Glomerular endothelial cell (primary cell): ENCODE results near the gene CAP1. TPM values are rescaled to one million over a fixed set of nuclear protein-coding genes. Genes with fewer than 3 reads are reported as not detected.
"Not testable (repeated sequence)": the region's sequence is repeated elsewhere in the genome, so short reads cannot be mapped to it uniquely, and the experiment has no call there.

ENCODE experiments used
- DNase-seq: peaks from one replicate; pipeline ENCODE4 v3.0.0-alpha.2; 2011; ENCODE audit warnings: low read depth, low spot score; ENCODE audit errors: extremely low read depth
- total RNA-seq: library from RNA; depleted of rRNA; stranded (reverse); fragments of >200 nt; gene quantifications from 2 replicates; pipeline ENCODE4 v1.2.3, GENCODE V29; 2015

Gene CAP1
- total RNA-seq, 1 donor from 2014 or later = 393 TPM

DNA sequence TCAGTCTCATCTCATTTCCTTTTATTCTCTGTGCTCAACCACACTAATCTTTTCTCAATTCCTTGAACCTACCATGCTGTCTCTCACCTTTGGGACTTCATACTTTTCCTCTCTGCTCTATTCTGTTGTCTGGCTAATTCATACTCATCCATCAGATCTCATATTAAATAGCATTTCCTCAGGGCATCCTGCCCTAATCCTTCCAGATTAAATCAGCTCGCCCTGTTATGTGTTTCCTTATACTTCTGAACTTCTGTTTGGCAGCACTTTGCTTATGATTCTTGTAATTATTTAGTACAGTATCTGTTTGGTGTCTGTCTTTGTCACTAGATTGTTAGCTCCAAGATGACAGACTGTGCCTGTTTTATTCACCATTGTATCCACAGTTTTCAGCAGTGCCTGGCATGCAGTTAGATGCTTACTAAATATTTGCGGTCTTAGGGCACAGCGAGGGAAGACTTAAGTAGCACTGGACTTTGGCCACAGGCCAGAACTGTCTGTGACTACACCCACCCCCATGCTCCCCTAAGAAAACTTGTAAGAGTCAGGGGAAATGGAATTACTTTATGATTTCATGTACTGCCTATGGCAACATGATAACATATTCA, 9.9 kb upstream of the CAP1 start:
- no peak for DNase-seq

DNA sequence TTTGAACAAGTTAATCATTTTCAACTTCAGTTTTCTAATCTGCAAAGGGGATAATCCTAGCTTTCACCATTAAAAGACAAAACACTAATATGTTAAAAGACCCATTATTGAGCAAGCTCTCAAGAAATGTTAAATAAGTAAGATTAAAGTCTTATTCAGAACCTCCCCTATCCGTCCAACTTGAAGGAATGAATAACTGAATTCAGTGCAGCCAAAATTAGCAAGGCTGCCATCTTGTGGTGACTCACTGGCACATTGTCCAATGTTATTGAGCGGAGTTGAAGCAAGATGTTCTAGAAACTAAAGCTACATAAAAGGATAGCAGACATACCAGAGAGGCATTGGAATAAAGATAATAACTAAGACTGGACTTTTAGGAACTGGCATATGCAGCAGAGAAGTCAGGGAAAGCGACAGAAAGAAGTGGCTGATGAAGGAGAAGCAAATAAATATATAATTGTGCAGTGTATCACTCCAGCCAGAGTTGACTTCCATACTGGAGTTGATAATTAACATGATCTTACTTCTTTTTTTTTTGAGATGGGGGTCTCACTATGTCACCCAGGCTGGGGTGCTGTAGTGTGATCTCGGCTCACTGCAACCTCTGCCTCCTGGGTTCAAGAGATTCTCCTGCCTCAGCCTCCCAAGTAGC, 8.2 kb upstream of the CAP1 start:
- no peak for DNase-seq

DNA sequence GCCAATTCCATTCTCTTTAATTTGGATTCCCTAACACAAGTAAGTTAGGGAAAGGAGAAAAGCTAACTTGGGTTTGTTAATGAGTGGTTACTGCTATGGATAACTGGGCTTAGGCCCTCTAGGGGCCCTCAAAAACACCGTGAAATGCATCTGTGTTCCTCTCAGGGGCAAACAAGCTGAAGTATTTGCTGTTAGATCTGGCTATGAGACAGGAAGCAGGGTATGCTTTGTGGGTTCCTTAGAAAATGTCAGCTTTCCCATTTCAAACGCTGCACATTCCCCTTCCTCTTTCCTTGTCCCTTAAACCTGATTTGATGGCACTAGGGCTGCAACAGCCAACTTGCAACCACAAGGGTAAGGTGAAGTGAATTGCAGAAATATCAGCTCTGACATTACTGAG, 5.7 kb upstream of the CAP1 start:
- DNase-seq = no peak

DNA sequence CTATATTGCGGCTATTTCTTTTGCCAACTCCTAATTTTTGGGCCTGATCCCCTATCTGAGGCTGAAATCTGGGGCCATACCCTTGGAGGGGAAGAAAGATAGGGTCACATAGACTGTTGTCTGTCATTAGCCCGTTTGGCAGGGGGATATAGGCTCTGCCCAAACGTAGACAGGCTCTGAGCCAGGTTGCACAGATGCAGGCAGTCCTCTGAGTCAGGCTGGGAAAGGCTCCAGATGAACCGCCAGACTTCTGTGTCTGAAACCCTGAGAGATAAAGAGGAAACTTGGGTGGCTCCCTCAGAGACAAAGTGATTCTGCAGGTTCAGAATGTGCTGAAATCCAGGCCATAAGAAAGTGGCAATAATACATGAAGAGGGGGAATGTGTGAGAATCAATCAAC, 4.0 kb upstream of the CAP1 start:
- DNase-seq = no peak

DNA sequence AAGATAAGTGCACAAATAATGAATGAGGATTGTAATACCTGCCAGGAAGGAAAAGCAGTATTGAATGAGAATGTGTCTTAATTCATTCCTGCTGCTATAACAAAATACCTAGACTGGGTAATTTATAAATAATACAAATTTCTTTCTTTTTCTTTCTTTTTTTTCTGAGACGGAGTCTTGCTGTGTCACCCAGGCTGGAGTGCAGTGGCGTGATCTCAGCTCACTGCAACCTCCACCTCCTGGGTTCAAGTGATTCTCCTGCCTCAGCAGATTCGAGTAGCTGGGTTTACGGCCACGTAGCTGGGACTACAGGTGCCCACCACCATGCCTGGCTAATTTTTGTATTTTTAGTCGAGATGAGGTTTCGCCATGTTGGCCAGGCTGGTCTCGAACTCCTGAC, 3.3 kb upstream of the CAP1 start:
- not testable (repeated sequence) for DNase-seq

DNA sequence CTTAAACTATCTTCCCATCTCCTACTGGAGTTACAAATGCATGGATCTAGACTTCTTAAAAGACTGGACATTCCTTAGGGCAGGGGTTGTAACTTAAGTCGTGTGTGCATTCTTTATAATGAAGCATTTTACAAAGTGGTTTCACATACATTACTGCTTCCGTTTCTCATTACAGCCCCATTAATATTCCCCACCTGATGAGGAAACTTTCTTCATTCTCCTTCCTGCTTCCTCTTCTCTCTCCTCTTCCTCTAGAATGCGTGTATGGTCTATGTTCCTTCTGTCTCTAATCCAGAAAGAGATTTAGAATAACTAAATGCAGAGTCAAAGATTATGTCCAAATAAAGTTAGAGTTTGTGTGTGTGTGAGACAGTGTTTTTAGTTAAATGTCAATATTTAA, 1.8 kb upstream of the CAP1 start:
- DNase-seq = no peak

DNA sequence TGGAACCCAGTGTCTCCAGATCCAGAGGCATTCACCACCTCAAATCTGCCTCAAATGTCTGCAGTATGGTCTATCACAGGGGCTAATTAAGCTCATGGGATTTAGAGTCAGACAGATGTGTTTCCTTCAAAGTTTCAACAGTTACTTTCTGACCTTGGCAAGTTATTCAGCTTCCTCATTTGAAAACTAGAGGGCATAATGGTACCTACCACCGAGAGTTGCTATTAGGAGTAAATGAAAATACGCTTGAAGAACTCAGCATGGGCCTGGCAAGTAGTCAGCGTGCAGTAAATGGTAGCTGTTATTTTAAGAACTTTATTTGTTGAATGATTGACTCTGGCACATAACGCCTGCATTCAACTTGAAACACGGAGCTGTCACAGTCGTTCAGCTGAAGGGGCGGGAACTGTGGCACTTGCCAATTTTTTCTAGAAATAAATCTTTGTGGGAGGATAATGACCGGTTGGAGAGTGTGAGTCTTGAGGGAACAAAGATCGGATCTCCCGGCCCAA, 1.2 kb upstream of the CAP1 start:
- no peak for DNase-seq

DNA sequence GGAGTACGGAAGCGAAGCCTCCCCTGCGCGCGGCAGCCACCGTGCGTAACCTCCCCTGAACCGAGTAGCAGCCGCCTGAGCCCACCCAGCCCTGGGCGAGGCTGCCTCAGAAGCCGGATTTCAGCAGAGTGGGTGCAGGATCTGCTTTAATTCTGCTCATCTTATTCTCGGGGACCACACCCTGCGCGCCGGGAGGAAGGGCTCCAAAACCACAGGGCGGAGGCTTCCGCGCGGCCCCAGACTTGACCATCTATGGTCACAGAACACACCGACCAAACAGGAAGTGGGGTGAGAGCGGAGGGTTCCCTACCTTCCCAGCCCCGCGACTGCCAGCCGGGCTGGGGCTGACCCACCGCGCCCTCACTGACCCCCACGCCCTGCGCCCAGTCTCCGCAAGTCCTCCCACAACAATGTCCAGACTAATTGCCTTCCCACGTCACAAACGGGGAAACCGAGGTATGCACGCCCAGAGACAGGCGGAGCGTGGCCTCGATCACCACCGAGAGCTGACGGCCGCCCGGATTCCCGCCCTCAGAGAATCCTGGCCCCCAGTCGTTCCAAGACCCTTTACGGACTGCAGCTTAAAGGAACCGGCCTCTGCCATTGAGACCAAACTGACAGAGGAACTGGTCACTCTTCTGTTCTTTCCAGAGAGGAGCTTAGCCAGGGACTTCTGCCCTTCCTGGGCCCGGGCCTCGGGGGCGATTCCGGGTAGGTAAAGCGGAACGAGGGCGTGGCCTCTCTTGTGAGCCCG, 595 bp upstream of the CAP1 start:
- DNase-seq = no peak

DNA sequence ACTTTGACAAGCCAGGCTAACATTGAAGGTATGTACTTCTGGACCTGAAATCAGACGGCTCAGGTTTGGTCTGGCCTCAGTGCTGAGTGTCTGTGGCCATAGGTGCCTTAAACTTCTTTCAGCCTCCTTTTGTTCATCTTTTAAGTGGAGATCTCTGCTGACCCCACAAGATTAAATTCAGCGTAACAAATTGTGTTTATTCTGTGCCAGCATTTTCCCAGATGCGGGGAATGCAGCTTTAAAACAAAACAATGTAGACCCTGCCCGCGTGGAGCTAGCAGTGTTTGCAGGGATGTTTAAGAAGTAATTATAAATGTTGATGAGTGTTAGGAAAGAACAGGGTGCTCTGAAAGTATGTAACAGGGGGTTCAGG, 923 bp downstream of the CAP1 start:
- no peak for DNase-seq

DNA sequence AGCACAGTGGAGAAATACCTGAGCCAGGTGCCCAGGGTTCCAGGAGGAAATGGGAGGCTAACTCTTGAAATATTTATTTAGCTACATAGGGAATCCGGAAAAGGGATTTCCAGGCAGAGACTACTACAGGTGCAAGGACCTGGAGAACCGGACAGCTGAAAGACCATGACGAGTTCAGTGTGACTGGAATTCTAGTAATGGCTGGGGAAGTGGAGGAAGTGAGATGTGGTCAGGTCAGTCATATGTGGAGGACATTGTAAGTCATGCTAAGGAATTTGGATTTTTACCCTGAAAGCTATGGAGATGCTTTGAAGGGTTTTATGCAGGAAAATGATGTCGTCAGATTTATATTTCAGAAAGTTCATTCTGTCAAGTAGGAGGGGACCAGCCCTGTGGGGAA, 1.8 kb downstream of the CAP1 start:
- DNase-seq = no peak

DNA sequence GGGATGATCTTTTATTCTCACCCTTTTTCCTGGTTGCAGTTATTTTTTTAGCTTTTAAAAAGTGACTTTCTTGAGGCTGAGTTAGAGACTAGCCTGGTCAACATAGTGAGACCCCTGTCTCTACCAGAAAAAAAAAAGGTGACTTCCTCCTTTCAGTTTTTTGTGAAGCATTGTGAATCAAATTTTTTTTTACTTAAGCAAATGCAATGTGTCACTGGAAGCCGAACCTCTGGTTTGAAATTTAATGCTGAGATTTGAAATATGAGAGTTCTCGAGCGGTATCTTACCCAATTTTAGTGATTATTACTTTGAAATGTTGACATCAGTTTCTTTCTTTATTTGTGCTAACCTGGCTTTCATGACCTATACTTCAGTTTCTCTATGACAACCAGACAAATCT, 3.6 kb downstream of the CAP1 start:
- DNase-seq = no peak

DNA sequence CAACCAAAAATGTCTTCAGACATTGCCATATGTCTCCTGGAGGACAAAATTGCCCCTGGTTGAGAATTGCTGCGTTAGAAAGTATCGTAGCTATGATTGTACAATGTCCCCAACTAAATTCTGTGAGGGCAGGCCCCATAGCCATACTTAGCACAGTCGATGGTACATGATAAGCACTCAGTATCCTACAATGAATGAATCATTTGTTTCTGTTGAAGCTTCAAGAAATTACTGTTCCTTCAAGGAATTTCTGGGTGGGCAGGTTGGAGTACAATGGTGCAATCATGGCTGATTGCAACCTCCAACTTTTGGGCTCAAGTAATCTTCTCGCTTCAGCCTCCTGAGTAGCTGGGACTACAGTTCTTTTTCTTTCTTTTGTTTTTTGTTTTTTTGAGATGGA, 4.7 kb downstream of the CAP1 start:
- no peak for DNase-seq

DNA sequence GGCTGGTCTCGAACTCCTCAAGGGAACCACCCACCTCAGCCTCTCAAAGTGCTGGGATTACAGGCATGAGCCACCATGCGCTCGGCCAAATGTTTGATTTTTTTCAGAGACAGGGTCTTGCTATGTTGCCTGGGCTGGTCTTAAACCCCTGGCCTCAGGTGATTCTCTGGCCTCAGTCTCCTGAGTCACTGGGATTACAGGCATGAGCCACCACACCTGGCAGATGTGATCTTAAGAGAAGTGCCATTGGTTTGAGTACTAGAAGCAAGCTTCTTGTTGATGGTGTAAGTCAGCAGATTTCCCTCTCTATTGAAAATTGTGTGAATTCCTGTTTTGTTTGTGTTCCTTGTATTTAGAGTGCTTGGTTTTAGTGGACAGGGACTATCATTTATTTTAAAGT, 5.2 kb downstream of the CAP1 start:
- no peak for DNase-seq

DNA sequence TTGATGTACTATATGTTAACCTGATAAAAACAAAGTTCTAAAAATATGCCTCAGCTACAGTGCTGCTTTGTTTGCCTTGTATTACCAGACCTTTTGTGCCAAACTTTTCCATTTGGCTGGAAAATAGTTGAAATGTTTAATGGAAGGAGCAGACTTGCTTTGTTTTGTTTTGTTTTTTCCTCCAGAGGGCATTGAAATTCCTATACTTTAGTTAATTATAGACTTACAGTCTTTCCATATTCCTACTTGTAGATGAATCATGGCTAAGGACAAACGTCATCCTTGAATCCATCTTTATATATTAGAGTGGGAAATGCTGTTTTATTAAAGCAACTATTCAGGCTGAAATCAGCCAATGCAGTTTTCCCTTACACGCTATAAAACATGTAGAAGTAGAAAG, 6.7 kb downstream of the CAP1 start:
- DNase-seq = no peak

DNA sequence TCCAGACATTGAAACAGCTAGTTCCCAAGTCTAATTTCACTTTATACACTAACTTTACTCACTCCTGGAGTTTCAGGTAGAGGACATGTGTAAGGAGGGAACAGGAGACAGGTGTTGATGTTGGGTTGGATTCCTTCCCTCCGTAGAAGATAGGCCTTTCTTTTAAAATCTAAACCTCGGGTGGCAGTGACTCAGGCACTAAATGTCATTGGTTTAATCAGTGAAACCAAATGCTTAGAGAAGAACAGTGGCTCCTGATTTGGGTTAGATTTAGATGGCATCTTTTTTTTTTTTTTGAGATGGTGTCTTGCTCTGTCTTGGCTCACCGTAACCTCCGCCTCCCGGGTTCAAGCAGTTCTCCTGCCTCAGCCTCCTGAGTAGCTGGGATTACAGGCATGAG, 7.2 kb downstream of the CAP1 start:
- no peak for DNase-seq

DNA sequence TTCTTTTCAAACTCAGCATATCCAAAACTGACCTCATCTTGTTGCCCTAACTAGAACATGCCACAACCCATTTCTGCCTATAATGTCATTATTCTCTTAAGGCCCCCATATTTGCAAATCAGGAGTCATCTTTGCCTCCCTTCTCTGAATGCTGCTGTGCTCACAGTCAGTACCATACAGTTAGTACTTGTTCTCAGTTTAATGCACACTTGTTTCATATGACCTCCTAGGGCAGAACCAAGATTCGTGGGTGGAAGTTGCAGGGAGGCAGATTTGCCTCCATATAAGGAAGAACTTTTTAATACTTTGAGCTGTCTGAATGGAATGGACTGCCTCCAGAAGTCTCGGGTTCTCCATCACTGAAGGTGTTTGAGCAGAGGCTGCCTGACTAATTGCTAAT, 9.2 kb downstream of the CAP1 start:
- no peak for DNase-seq

DNA sequence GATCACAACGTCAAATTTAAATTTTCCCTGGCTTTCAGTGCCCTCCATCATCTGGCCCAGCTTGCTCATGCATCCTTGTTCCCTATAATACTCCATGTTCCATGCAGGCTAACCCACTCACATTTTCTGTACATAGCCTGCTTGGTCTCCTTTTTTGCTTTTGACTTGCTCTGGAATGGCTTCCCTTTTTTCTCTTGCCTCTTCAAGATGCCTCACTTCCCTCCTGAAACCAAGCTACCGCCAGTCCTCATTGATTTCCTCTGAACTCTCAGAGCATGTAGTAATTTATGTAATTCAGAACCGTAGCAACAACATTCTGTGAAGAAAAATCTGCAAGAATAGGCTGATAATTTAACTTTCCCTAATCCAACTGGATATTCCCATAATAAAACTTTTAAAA, 10.3 kb downstream of the CAP1 start:
- DNase-seq = no peak

DNA sequence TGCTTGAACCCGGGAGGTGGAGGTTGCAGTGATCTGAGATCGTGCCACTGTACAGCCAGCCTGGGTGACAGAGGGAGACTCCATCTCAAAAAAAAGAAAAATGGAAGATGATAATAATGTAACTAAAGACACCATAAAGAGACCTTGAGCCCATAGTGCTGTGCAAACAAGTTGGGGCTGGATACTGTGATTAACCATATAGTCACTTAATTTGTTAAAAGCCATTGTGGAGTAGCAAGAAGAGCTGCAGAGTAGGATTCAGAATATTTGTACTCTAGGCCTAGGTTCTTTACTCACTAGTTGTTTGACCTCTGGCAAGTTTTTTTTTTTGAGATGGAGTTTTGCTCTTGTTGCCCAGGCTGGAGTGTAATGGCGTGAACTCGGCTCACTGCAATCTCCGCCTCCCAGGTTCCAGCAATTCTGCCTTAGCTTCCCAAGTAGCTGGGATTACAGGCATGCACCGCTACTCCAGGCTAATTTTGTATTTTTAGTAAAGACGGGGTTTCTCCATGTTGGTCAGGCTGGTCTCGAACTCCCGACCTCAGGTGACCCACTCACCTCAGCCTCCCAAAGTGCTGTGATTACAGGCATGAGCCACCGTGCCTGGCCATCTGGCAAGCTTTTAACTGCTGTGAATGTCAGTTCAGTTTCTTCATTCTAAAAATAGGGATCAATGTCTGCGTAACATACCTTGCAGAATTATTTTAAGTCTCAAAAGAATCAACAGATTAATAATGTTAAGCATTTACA, 12.8 kb downstream of the CAP1 start:
- DNase-seq = no peak

DNA sequence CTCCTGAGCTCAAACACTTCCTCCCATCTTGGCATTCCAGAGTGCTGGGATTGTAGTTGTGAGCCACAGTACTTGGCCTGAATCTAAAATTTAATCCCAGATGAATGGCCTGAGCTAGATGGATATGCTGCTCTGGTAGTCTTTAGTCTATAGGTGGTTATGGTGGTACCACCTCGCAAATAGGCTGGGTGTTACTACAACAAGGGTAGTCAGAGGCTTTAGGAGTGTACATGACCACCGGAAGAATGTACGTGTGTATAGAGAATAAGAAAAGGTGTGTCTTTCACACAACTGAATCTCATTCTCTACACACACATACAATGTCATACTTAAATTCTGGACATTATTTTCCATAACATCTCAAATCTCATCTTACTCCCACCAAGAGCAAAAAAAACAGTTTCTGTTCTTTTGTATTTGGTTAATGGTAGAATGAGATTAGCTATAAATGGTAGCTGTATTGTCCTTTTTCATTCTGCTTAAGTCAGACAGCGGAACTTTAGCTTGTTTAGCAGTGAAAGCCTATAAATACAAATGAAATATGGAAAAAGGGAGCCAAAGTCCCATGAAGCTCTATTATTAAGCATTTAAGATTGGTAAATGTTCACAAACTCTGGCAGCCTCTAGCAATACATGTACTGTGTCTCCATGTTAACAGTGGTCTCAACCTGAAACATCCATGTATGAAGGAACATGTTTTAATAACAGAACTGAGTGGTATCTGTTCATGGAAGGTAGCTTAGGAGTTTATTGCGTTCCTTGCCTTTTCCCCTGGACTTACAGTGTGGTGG, 16.2 kb downstream of the CAP1 start:
- DNase-seq = no peak

DNA sequence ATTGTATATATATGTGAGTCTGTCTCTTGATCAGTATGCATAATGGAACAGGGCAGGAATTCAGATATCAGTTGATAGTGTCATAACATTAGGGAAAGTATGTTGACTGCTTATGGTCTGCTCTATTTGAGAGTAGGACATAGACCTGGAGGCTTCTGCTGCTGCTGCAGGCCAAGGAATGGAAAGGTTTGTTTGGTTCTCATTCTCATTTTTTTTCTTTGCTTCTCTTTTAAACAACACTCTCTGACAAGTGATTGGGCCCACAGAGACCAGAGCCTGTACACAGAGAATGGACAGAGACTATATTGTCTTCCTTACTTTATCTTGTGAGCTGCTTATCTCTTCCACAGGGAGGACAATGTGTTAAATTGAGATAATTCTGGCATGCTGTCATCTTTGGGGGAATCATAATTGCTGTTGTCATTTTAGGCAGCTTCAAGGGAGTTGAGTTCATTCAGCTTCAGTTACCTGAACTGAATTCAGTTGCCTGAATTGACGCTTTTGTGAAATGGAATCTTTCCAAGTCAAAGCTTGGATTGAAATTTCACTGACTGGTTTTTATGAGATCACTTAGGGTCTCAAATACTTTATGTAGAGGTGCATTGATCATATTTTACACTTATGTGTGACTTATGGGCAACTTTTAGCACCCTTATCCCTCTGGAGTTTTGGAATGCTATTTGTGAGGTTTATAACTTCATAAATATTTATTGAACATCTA, 16.9 kb downstream of the CAP1 start:
- no peak for DNase-seq
